Breast epithelium (tissue), 4 donors: ENCODE results near the gene ADCY2. TPM values are rescaled to one million over a fixed set of nuclear protein-coding genes. Genes with fewer than 3 reads are reported as not detected.

Source experiments
- DNase-seq, 2 donors: peaks; one replicate each; pipeline ENCODE4 v3.0.0-alpha.2; 2019; ENCODE audit warnings: low spot score in 2 of 2
- H3K27ac ChIP-seq, 2 donors: fragments of 200-600 bp; sonication (generic) in 1 of 2; one replicate each; pipeline ENCODE4 v1.5.1; 2016 to 2019; ENCODE audit warnings: mild to moderate bottlenecking in 1 of 2
- H3K27me3 ChIP-seq, 2 donors: fragments of 200-600 bp; sonication (generic) in 1 of 2; one replicate each; pipeline versions ENCODE4 v1.5.1 to v1.6.0; 2017 to 2019; ENCODE audit warnings: control low read depth in 1 of 2, mild to moderate bottlenecking in 1 of 2
- H3K36me3 ChIP-seq: fragments of 200-600 bp; one replicate; pipeline ENCODE4 v1.5.1; 2019
- H3K4me1 ChIP-seq, 2 donors: fragments of 200-600 bp; sonication (generic); one replicate each; pipeline ENCODE4 v1.5.1; 2016 to 2019; ENCODE audit warnings: control low read depth in 1 of 2
- H3K4me3 ChIP-seq, 3 donors: fragments of 200-600 bp; sonication (generic); 1 replicate in 2 of 3; 2 replicates in 1 of 3; pipeline ENCODE4 v1.5.1; 2016 to 2019; ENCODE audit warnings: mild to moderate bottlenecking in 3 of 3, moderate library complexity in 2 of 3
- H3K9me3 ChIP-seq, 2 donors: fragments of 200-600 bp; sonication (generic) in 1 of 2; one replicate each; pipeline ENCODE4 v1.5.1; 2016 to 2019; ENCODE audit warnings: control low read depth in 1 of 2
- CTCF ChIP-seq, 3 donors: fragments of 450-650 bp; IDR thresholded peaks; one replicate each; pipeline ENCODE4 v1.5.1; 2016 to 2017; ENCODE audit warnings: antibody characterized with exemption in 3 of 3, mild to moderate bottlenecking in 3 of 3, moderate library complexity in 3 of 3
- POLR2A ChIP-seq: fragments of 450-650 bp; IDR thresholded peaks from one replicate; pipeline ENCODE4 v1.6.1; 2016; ENCODE audit warnings: antibody characterized with exemption, mild to moderate bottlenecking, moderate library complexity
- POLR2AphosphoS5 ChIP-seq, 3 donors: sonication (generic); formaldehyde crosslinking; IDR thresholded peaks; one replicate each; pipeline ENCODE4 v1.6.1; 2017; ENCODE audit warnings: antibody characterized with exemption in 3 of 3
- intact Hi-C: fragments of 100-400 bp; cut with DNase I; formaldehyde crosslinking; loops from one replicate; pipeline ENCODE4 v1.15.1; 2023; ENCODE audit warnings: low total_unique reads
- total RNA-seq, 3 donors: library from RNA; depleted of rRNA; stranded (reverse); fragments of >200 nt; gene quantifications; one replicate each; pipeline ENCODE4 v1.1.0, GENCODE V29; 2016

ADCY2 gene
- total RNA-seq, 3 donors from 2014 or later, result 3.8 to 30.1 (median 4.9) TPM

- no peak for DNase-seq
- no peak for TF ChIP-seq POLR2AphosphoS5 (IDR thresholded peaks at IDR 0.05)
- no peak for TF ChIP-seq POLR2A
- TF ChIP-seq CTCF (IDR thresholded peaks at IDR 0.05), result no peak
- Histone ChIP-seq H3K27me3 (no peaks in the 10 kb centered on the region), H3K4me1 (no peaks in the 10 kb centered on the region), H3K4me3 (no peak overlapping the region), H3K27ac (no peak overlapping the region), H3K9me3 (no peaks in the 10 kb centered on the region), H3K36me3 (no peaks in the 10 kb centered on the region)
- intact Hi-C loops, result no loop called here
Observed at GRCh38 chr5:7615566-7616061, 219.7 kb downstream of the ADCY2 start.

- Histone ChIP-seq H3K4me3 (no peak overlapping the region), H3K4me1 (no peaks in the 10 kb centered on the region), H3K9me3 (no peaks in the 10 kb centered on the region), H3K36me3 (no peaks in the 10 kb centered on the region), H3K27ac (no peak overlapping the region), H3K27me3 (no peaks in the 10 kb centered on the region)
- intact Hi-C loops, result no loop called here
- TF ChIP-seq POLR2AphosphoS5 (IDR thresholded peaks at IDR 0.05) (no peak), CTCF (IDR thresholded peaks at IDR 0.05) (no peak), POLR2A (no peak)
- no peak for DNase-seq
Observed at GRCh38 chr5:7616897-7617296, 221.0 kb downstream of the ADCY2 start.

DNA sequence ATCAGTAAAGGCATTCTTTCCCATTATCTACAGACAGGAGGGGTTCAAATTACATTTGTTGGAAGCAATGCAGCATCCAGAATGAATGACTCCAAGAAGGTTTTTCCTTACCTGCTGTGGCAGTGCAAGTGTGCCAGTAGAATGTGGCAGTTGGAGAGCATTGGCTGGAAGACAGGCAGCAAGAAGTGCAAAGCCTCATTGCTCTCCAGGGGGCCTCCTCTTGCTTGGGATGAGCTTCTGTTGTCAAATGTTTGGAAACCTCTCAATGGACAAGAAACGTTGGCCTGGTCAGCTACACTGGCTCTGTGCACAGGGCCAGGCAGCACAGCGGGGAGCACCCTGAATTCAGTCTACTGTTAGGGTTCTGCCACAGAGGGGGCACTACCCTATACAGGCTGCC, 226.6 kb downstream of the ADCY2 start:
- Histone ChIP-seq H3K27me3 (no peaks in the 10 kb centered on the region), H3K4me3 (no peak overlapping the region), H3K4me1 (no peaks in the 10 kb centered on the region), H3K9me3 (no peaks in the 10 kb centered on the region), H3K36me3 (no peaks in the 10 kb centered on the region), H3K27ac (no peak overlapping the region)
- intact Hi-C loops, result no loop called here
- no peak for DNase-seq
- no peak for TF ChIP-seq CTCF (IDR thresholded peaks at IDR 0.05)
- TF ChIP-seq POLR2A, result no peak
- no peak for TF ChIP-seq POLR2AphosphoS5 (IDR thresholded peaks at IDR 0.05)

DNA sequence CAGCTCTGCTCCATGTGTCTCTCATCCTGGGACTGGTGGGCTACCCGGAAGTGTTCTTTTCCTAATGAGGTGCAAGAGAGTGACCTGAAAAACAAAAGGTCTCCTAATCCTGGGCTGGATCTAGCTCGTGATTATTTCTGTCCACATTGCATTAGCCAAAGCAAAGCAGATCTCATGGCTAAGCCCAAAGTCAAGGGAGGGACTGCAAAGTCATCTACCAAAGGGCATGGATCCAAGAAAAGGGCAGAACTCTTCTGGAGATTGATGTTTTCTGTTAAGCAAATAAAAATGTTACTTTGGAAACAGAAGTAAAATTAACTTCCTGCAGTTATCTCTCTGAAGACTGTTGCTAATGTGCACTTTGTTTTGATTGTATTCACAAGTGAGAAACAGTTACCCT, 229.8 kb downstream of the ADCY2 start:
- no peak for TF ChIP-seq POLR2AphosphoS5 (IDR thresholded peaks at IDR 0.05)
- TF ChIP-seq POLR2A, result no peak
- no peak for TF ChIP-seq CTCF (IDR thresholded peaks at IDR 0.05)
- intact Hi-C loops, result no loop called here

DNA sequence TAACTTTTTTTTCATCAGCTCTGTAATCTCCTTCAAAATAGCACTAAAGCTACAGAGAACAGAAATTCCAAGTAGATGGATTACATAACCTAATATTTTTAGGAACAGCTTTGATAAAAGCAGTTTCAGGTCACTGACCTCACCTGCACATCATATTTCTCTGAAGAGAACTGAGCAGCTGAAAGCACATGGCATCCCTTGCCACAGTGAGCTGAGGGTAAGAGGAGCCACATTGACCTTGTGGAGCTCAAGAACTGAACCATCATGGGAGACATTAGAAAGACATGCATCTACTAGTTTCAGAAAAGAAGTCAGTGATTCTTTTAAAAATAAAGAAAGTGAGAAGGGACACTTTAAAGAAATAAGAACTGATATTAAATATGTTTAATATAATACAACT, 232.3 kb downstream of the ADCY2 start:
- DNase-seq, result no peak
- intact Hi-C loops, result no loop called here
- TF ChIP-seq POLR2A (no peak), POLR2AphosphoS5 (IDR thresholded peaks at IDR 0.05) (no peak), CTCF (IDR thresholded peaks at IDR 0.05) (no peak)
- Histone ChIP-seq H3K9me3 (no peaks in the 10 kb centered on the region), H3K27me3 (no peaks in the 10 kb centered on the region), H3K4me1 (no peaks in the 10 kb centered on the region), H3K4me3 (no peak overlapping the region), H3K36me3 (no peaks in the 10 kb centered on the region), H3K27ac (no peak overlapping the region)

More for the DNA sequence above, 229.8 kb downstream of the ADCY2 start:
- DNase-seq, result no peak
- Histone ChIP-seq H3K27me3 (no peaks in the 10 kb centered on the region), H3K9me3 (no peaks in the 10 kb centered on the region), H3K36me3 (no peaks in the 10 kb centered on the region), H3K4me3 (no peak overlapping the region), H3K4me1 (no peaks in the 10 kb centered on the region), H3K27ac (no peak overlapping the region)
